Measurements from ENCODE around the gene CCNA2.

Gene CCNA2

GRCh38 chr4:121823505-121824170 lies at the start of gene CCNA2:
Gene CCNA2 (minus strand): TSS chr4:121823883. CDS start chr4:121823628, 255 bp downstream.
- DNase-seq = peak; percentile 90 to 91

- peak; percentile 95 to 96 for DNase-seq
These were observed 46.4 kb upstream of the CCNA2 start, which contains the start of gene BBS7 for GRCh38 chr4:121869841-121870822. Gene BBS7 (minus strand): TSS chr4:121870474. CDS start chr4:121870313, 161 bp downstream.

GRCh38 chr4:121863799-121864198 lies 40.1 kb upstream of the CCNA2 start:
- DNase-seq = no peak

DNA sequence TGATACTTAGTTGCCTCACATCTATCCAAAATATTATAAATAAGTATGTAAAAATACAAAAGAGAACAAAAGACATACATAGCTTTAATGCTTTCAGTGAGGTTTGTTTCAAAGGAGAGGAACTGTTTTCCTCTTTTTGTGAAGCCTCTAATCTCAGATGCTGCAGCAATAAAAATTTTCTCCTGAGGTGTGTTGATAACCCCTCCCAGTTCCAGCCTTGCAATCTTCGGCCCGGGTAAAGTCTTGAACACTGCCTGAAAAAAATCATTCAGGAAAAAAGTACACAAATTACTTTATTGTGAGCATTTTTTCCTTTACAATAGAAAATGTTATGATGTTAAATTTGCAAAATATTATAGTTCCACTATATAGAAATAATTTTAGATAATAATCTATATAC lies 37.7 kb upstream of the CCNA2 start:
- DNase-seq = no peak

DNA sequence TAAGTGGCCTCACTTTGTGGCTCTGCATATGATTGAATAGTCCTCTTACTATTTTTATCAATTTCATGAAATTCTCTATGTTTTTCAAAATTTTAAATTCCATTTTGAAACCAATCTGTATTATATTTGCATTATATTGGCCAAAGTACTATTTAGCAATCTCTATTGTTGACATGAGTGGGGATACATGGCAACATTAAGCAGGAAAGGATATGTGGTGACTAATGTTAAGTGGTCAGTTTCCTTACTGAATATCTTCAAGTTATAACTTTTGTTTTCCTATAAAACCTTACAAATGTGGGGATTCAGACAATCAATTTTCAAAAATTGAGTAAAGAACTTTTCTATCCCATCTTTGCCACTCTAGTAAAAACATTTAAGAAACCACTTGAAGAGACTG lies 36.4 kb upstream of the CCNA2 start:
- no peak for DNase-seq

DNA sequence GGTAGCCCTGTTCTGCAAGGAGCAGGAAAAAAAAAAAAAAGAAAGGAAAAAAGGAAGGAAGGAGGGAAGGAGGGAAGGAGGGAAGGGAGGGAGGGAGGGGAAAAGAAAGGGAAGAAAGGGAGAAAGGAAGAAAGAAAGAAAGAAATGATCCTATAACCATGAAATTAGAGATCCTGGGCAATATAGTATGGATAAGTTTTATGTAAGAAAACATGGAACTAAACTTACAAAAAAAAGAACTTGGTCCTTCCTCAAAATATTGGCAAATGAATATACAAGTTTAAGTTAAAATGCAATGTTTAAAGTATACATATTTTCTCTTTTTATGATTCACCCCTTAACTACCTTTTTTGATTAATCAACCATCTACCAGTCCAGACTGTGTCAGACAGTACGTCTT lies 27.7 kb upstream of the CCNA2 start:
- no peak for DNase-seq

DNA sequence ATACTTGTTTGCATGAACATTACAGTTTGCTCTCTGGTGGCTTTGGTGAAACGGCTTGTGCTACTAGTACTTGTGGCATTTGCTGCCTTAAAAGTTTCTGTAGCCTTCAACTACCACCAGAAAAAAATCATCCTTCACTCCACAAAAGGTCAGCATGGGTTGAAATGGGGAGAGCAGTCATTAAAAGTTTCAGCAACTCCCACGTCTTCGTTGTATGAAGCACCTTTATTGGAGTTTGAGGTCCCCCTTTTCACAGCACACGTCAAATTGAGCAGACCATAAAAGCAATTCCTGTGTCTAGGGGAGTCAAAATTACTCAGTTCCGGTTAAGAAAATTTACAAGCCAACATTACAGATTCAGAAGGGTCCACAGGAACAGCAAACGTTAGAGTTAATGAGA lies 23.0 kb upstream of the CCNA2 start:
- no peak for DNase-seq

DNA sequence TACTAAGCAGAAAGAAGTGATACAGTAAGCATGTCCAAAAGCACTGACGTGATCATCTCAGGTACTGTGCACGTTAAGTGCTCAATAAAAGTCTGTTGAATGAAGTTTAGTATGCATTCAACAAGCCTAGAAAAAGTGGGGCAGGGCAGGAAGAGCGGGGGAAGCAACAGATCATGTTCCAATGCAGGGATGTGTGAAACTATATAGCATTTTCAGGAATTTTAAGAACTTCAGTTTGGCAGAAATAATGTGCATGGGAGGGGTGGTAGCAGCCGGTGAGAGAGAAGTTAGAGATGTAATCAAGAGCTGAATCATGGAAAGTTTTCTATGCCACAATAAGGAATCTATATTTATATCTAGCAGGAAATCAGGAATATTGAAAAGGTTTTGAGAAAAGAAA lies 19.2 kb upstream of the CCNA2 start:
- DNase-seq = no peak

DNA sequence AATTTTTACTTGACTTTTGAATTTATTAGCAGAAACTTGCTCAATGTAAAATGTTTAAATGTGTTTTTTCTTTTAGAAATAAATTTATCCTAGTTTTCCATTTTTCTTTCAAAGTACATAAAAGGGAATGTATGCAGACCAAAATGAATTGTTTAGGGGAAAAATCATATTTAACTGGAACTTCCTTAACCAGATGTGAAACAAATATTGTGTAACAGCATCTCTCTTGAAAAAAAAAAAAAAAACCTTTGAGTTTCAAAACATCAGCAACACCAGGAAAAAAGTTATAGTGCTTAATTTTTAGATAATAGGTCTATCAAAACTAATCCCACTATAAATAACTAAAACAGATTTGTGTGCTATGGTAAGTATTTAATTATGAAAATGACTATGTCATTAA lies 14.5 kb upstream of the CCNA2 start:
- no peak for DNase-seq

DNA sequence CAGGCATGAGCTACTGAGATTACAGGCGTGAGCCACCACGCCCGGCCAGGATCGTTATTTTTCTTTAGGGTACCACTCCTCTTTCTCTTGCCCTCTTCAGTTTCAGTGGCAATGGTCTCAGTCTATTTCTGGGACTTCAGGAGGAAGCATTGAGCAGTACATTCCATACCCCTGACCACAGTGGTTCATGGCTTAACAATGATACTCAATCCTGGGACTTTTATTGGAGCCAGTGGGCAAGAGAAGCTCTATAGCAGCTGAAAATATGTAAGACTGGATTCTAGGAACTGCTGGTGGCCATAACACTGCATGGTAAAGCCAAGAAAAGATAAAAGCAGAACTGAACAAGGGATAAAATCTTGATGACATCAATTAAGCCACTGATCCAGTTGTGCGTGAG lies 5.8 kb upstream of the CCNA2 start:
- DNase-seq = no peak

- DNase-seq = no peak
These were observed 4.2 kb upstream of the CCNA2 start for GRCh38 chr4:121827853-121828252.

DNA sequence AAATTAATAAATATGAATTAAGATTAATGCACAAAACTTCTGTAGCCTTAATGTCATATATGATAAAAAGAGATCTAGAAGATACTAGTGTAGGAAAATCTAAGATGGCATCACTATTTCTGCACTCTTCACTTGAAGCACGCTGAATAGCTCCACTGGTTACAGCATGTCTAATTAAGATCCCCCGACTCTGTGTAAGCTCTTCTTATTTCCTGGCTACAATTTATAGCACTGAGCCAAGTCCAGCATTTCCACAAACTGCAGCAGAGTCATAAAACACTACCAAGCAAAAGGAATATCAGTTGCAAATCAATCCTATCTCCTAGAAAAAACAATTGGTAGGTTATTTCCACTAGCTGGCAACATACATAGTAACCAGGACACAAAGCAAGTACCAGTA lies 1.3 kb upstream of the CCNA2 start:
- DNase-seq = no peak

DNA sequence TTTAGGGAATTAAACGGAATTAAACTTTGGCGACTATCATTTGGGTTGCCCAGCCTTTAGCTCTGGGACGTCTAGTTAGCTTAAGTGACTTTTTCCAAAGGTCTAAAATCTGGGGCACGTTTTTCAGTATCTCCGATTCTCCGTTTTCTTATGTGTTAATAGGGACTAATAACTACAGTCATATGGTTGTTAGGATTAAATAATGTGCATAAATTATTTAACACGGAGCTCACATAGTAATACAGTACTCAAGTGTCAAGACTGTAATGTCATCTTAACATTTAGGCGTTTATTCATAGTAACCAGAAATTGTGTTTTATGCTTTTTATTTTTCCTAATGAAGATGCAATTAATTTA lies 466 bp upstream of the CCNA2 start:
- no peak for DNase-seq

DNA sequence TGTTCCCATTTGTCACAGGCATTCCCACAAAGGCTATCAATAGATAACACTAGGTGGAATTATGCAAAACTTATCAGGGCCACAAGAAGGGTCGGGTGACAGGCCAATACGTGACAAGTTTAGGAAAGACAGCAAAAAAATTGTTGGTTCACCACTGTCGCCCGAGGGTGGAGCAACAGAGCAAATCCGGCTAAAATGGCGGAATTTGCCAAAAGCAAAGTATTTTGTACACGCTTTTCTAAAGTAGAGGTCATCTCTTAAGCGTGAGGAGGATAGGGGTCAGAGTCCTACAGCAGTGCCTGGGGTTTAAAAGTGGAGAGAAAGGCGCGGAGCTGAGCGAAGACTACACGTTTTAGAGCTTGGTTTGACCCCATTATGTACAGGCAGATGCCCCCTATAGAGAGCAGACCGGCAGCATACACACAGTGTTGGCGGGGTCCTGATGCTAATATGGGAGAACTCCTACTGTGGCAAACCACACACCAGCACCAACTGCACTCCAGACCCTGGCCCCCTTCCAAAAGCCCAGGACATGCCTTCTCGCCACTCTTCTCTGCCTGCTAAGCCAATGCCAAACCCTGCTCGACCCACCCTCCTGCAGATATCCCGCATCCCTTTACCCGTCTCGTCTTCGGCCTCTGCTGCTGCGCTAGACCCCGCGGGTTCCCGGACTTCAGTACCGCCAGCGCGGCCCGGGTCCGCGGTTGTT lies 733 bp downstream of the CCNA2 start:
- DNase-seq = no peak

GRCh38 chr4:121822047-121822446 lies 1.6 kb downstream of the CCNA2 start:
- DNase-seq = no peak

DNA sequence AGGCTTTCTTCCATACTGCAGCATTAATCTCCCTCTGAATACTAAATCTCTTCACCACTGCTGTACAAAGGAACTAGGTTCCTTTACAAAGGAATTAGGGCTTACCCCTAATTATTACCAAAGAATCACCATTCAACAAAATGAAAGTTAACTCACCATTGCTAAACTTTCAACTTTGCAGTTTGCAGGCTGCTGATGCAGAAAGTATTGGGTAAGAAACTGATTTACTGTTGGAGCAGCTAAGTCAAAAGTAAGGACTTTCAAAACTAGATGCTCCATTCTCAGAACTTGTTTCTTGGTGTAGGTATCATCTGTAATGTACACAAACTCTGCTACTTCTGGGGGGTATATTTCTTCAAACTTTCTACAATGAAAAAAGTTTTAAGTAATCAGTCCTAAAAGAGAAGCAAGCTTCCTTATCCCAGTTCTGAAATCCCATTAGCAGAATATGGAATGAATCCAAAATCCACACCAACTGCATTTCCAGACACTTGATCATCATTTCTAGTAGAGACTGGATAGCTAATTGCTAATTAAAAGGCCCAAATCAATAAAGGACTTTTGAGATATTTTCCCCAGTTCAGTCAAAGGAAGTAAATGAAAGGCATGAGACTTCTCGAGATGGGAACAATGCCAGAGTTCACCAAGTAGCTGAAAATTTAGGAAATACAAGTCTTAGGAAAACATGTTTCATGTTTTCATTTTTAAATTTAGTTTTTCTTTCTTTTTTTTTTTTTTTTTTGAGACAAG lies 4.3 kb downstream of the CCNA2 start:
- no peak for DNase-seq

DNA sequence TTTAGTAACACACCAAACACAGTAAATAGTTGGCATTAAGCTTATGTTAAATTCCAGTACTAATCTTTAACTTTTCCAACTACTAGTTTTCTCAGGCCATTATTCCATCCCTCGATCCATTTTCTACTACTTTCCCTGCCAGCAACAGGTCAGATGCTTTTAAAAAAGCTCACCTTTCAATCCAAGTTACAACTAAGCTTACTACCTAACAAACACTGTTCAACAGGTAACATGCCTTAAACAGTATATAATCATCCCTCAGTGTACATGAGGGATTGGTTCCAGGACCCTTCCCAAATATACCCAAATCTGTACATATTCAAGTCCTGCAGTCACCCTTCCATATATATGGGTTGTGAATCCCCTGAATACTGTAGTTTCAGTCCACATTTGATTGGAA lies 5.5 kb downstream of the CCNA2 start:
- DNase-seq = no peak

DNA sequence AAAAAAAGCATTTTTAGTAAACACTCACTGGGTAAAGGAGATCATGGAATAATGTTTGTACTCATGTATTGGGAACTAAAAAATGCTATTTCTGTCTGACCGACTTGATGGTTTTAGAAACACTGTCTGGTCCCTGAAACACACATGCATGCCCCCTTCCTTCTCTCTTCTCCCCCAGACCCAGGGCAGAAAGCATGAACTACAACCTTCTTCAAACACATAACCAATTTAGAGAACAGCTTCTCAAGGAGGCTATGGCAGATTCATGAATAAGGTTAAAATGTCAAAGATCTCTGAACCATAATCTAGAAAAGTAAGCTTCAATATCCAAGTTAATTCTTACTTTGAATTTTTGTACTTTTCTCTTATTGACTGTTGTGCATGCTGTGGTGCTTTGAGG lies 6.0 kb downstream of the CCNA2 start:
- no peak for DNase-seq

- no peak for DNase-seq
These were observed 6.7 kb downstream of the CCNA2 start for GRCh38 chr4:121817006-121817405.

- no peak for DNase-seq
These were observed 8.9 kb downstream of the CCNA2 start for GRCh38 chr4:121814756-121815155.

GRCh38 chr4:121811122-121811521 lies 12.6 kb downstream of the CCNA2 start:
- DNase-seq = no peak

DNA sequence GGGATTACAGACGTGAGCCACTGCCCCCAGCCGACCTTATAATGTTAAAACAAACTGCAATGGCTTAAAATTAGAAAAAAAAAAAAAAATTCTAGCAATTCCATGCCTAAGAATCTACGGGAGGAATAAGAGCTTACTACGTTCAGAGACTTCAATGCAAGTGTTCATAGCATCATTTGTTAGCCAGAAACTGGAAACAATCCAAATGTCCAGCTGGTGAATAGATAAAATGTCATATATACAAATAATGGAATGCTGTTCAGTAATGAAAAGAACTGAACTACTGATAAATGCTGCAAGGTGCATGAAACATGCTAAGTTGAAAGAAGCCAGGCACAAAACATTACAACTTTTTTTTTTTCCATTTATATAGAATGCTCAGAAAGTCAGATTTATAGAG lies 17.3 kb downstream of the CCNA2 start:
- no peak for DNase-seq

- DNase-seq = no peak
These were observed 22.0 kb downstream of the CCNA2 start for GRCh38 chr4:121801715-121802075.
